ENCODE results near the gene SLIT3.

DNA sequence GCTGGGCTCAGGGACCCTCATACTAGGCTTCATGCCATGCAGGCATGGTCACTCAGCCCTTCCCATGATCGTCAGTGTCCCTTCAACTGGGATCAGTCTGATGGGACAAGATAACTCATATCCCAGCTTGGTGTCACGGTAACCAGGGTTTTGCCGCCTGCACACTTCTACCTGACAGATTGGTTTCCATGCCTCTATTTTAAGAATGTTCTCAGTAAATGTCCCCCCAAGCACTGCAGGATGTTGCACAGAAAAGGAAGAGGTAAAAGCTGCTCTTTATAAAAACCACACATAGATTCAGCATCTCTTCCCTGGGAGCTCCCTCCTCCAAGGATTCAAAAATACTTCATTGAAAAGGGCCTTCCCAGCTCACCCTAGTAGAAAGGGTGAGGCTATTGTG is 56.1 kb downstream of the SLIT3 start:
- TF ChIP-seq, protein P1, sequence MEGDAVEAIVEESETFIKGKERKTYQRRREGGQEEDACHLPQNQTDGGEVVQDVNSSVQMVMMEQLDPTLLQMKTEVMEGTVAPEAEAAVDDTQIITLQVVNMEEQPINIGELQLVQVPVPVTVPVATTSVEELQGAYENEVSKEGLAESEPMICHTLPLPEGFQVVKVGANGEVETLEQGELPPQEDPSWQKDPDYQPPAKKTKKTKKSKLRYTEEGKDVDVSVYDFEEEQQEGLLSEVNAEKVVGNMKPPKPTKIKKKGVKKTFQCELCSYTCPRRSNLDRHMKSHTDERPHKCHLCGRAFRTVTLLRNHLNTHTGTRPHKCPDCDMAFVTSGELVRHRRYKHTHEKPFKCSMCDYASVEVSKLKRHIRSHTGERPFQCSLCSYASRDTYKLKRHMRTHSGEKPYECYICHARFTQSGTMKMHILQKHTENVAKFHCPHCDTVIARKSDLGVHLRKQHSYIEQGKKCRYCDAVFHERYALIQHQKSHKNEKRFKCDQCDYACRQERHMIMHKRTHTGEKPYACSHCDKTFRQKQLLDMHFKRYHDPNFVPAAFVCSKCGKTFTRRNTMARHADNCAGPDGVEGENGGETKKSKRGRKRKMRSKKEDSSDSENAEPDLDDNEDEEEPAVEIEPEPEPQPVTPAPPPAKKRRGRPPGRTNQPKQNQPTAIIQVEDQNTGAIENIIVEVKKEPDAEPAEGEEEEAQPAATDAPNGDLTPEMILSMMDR (IDR thresholded peaks at IDR 0.05; ENCODE audit: low read depth, low read length, poor library complexity, severe bottlenecking) = no peak
- TF ChIP-seq EZH2phosphoT487 (IDR thresholded peaks at IDR 0.05; ENCODE audit: borderline replicate concordance, low read length) = no peak

Data from DOHH2 (cell line).